ENCODE data around the gene PSME4.

DNA sequence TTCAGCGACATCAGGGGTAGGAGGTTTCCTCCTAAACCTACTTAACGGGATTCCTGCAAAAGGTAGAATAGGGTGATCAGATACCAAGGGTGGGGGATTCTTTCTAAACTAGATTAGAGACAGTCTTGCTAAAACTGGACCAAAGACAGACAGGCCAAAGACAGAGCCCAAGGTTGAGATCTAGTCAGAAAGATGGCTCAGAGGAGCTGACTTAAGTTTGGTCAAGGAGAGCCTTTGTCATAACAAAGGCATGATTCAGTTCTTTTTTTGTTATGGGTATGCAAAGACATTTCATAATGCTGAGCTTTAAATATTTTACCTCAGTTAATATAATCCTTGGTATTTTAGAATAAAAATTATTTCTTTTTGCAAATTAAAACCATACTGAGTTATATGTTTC is 93.2 kb downstream of the PSME4 start:
- TF ChIP-seq CTCF (IDR thresholded peaks at IDR 0.05) (no peak), POLR2A (IDR thresholded peaks at IDR 0.05) (no peak)
